Caco-2 (cell line): ENCODE measurements around the gene CGB7. TPM values are rescaled to one million over a fixed set of nuclear protein-coding genes. Genes with fewer than 3 reads are reported as not detected.
A peak's percentile ranks its signal among the peaks of the same experiment; 100 is the strongest.

ENCODE experiments used
- BruUV-seq: library from RNA; stranded (reverse); fragments of 400-500 nt; replicated peaks from 2 replicates; lab custom pipeline; 2021; lab: Mats Ljungman, UMichigan
- CTCF ChIA-PET: fragments of 300-600 bp; sonication (Branson Sonifier 250); formaldehyde crosslinking; loops from one replicate; lab custom pipeline; 2022; ENCODE audit warnings: antibody characterized with exemption; lab: Charles Lee
- POLR2A ChIA-PET: fragments of 300-600 bp; sonication (Branson Sonifier 250); formaldehyde crosslinking; loops from one replicate; lab custom pipeline; 2022; ENCODE audit warnings: antibody characterized with exemption; lab: Charles Lee
- DNase-seq, 2 experiments: peaks; one replicate each; pipeline versions ENCODE4 v3.0.0 to v3.0.0-alpha.2; 2020 to 2022
- H3K27me3 ChIP-seq: replicated peaks from 2 replicates; pipeline ENCODE4 v1.6.0; 2011; ENCODE audit warnings: low read length; ENCODE audit not compliant: control insufficient read depth, insufficient read depth
- H3K36me3 ChIP-seq: 2 replicates; pipeline ENCODE4 v1.5.1; 2011; ENCODE audit warnings: low read length; ENCODE audit not compliant: control insufficient read depth, insufficient read depth
- H3K4me1 ChIP-seq: fragments of 250-450 bp; sonication (Bioruptor Pico); 2 replicates; pipeline ENCODE4 v1.5.1; 2020; ENCODE audit warnings: mild to moderate bottlenecking
- H3K4me3 ChIP-seq: 2 replicates; pipeline ENCODE4 v1.5.1; 2011; ENCODE audit warnings: low read depth, mild to moderate bottlenecking, control low read depth, low read length
- H3K9me3 ChIP-seq: fragments of 250-450 bp; sonication (Bioruptor Pico); 2 replicates; pipeline ENCODE4 v1.5.1; 2020; ENCODE audit warnings: mild to moderate bottlenecking, moderate library complexity
- H3K27ac Mint-ChIP-seq: one replicate; pipeline ENCODE4 v1.8.0; 2022; ENCODE audit warnings: mixed read lengths; ENCODE audit not compliant: unreplicated experiment
- H3K27me3 Mint-ChIP-seq: one replicate; pipeline ENCODE4 v1.8.0; 2022; ENCODE audit warnings: mixed read lengths; ENCODE audit not compliant: insufficient read depth, unreplicated experiment
- H3K36me3 Mint-ChIP-seq: one replicate; pipeline ENCODE4 v1.8.0; 2022; ENCODE audit warnings: mild to moderate bottlenecking, mixed read lengths; ENCODE audit not compliant: insufficient read depth, unreplicated experiment
- H3K4me1 Mint-ChIP-seq: one replicate; pipeline ENCODE4 v1.8.0; 2022; ENCODE audit warnings: low read depth, mixed read lengths; ENCODE audit not compliant: unreplicated experiment
- H3K4me3 Mint-ChIP-seq: one replicate; pipeline ENCODE4 v1.8.0; 2022; ENCODE audit warnings: mild to moderate bottlenecking, moderate library complexity, mixed read lengths; ENCODE audit not compliant: unreplicated experiment
- H3K9me3 Mint-ChIP-seq: one replicate; pipeline ENCODE4 v1.8.0; 2022; ENCODE audit warnings: mixed read lengths; ENCODE audit not compliant: unreplicated experiment
- intact Hi-C: fragments of 100-400 bp; cut with micrococcal nuclease; formaldehyde crosslinking; loops from one replicate; pipeline ENCODE4 v1.10.0; 2022; ENCODE audit not compliant: unreplicated experiment
- total RNA-seq: library from RNA; stranded (reverse); gene quantifications from 2 replicates; pipeline ENCODE4 v1.2.3, GENCODE V29; 2022
- TF ChIP-seq, protein P1 (sequence below), 2 experiments: fragments of 200-600 bp in 1 of 2; IDR thresholded peaks; 1 replicate in 1 of 2; 2 replicates in 1 of 2; pipeline versions ENCODE4 v1.5.1 to v1.8.0; 2011 to 2022; ENCODE audit warnings: antibody characterized with exemption in 1 of 2, control low read depth in 1 of 2, inconsistent platforms in 1 of 2, low read depth in 1 of 2, low read length in 1 of 2, mild to moderate bottlenecking in 1 of 2, moderate library complexity in 1 of 2; ENCODE audit not compliant: insufficient read depth in 1 of 2, severe bottlenecking in 1 of 2, unreplicated experiment in 1 of 2

Gene CGB7
- total RNA-seq, 1 experiment from 2014 or later, result 3.0 TPM

DNA sequence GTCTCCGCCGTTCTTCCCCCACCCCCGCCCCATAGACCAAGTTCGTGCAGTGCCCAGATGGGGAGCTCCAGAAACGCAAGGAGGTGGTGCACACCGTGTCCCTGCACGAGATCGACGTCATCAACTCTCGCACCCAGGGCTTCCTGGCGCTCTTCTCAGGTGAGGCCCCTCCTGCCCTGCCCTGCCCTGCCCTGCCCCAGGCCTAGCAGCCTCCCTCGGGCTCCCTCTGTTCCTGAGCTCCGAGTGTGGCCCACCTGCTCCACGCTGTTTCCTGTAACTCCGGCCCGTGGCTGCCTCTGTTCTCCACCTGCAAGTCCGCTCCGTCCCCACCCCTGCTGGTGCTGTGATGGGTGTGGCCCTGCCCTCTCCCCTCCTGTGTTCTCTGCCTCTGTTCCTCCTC, 47.1 kb downstream of the CGB7 start:
- ChIA-PET POLR2A (no interaction called here), CTCF (interaction anchor here (0.6 kb wide), 1 partner anchor 1752 kb away, joined by 4 read pairs; no protein-coding TSS in a partner anchor)
- no peaks in the 10 kb centered on the region for H3K4me1 Mint-ChIP-seq
- no peak for DNase-seq
- intact Hi-C loops, result no loop called here
- Histone ChIP-seq H3K27me3 (no peaks in the 10 kb centered on the region), H3K9me3 (no peaks in the 10 kb centered on the region), H3K4me3 (no peak overlapping the region), H3K4me1 (no peaks in the 10 kb centered on the region), H3K36me3 (peaks cover 3% of the 10 kb centered on the region; the same call in 1 of the 2 replicates)
- no peaks in the 10 kb centered on the region for H3K9me3 Mint-ChIP-seq
- H3K4me3 Mint-ChIP-seq, result no peak overlapping the region
- peaks cover 42% of the 10 kb centered on the region for H3K36me3 Mint-ChIP-seq
- TF ChIP-seq, protein P1, sequence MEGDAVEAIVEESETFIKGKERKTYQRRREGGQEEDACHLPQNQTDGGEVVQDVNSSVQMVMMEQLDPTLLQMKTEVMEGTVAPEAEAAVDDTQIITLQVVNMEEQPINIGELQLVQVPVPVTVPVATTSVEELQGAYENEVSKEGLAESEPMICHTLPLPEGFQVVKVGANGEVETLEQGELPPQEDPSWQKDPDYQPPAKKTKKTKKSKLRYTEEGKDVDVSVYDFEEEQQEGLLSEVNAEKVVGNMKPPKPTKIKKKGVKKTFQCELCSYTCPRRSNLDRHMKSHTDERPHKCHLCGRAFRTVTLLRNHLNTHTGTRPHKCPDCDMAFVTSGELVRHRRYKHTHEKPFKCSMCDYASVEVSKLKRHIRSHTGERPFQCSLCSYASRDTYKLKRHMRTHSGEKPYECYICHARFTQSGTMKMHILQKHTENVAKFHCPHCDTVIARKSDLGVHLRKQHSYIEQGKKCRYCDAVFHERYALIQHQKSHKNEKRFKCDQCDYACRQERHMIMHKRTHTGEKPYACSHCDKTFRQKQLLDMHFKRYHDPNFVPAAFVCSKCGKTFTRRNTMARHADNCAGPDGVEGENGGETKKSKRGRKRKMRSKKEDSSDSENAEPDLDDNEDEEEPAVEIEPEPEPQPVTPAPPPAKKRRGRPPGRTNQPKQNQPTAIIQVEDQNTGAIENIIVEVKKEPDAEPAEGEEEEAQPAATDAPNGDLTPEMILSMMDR (IDR thresholded peaks at IDR 0.05; ENCODE audit: insufficient read depth in 1 of 2, low read depth in 1 of 2, low read length in 1 of 2, severe bottlenecking in 1 of 2, unreplicated experiment in 1 of 2), result no peak
- H3K27me3 Mint-ChIP-seq, result no peaks in the 10 kb centered on the region
- no TSS peak for BruUV-seq
- H3K27ac Mint-ChIP-seq, result peak overlapping the region; percentile 12

DNA sequence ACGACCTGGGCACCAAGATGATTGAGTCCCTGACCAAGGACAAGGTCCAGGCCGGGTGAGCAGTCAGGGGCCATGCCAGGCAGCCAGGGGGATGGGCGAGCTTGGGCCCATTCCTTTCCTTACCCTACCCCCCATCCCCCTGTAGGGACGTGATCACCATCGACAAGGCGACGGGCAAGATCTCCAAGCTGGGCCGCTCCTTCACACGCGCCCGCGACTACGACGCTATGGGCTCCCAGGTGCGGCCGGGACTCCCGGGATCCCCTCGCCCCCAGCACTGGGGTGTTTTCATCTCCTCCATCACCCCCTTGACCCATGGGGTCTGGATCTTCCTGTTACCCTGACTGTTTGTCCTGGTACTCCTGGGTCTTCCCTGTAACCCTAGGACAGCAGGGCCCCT, 47.7 kb downstream of the CGB7 start:
- Histone ChIP-seq H3K4me3 (no peak overlapping the region), H3K27me3 (no peaks in the 10 kb centered on the region), H3K4me1 (no peaks in the 10 kb centered on the region), H3K9me3 (no peaks in the 10 kb centered on the region), H3K36me3 (peaks cover 1% of the 10 kb centered on the region; the same call in 1 of the 2 replicates)
- ChIA-PET CTCF (interaction anchor here (1.4 kb wide), 1 partner anchor 10 kb away, joined by 6 read pairs; no protein-coding TSS in a partner anchor), POLR2A (no interaction called here)
- no TSS peak for BruUV-seq
- Mint-ChIP-seq H3K4me1 (no peaks in the 10 kb centered on the region), H3K36me3 (peaks cover 44% of the 10 kb centered on the region), H3K9me3 (no peaks in the 10 kb centered on the region), H3K27ac (no peak overlapping the region), H3K27me3 (no peaks in the 10 kb centered on the region), H3K4me3 (no peak overlapping the region)
- TF ChIP-seq, protein P1 (IDR thresholded peaks at IDR 0.05; ENCODE audit: insufficient read depth in 1 of 2, low read depth in 1 of 2, low read length in 1 of 2, severe bottlenecking in 1 of 2, unreplicated experiment in 1 of 2), result no peak
- no peak for DNase-seq
- intact Hi-C loops, result no loop called here

GRCh38 chr19:49006905-49007304, 50.6 kb downstream of the CGB7 start:
- Mint-ChIP-seq H3K27me3 (no peaks in the 10 kb centered on the region), H3K4me1 (no peaks in the 10 kb centered on the region), H3K4me3 (no peak overlapping the region), H3K36me3 (peaks cover 62% of the 10 kb centered on the region), H3K9me3 (no peaks in the 10 kb centered on the region), H3K27ac (no peak overlapping the region)
- no peaks in the 10 kb centered on the region for H3K9me3 ChIP-seq
- TF ChIP-seq, protein P1 (IDR thresholded peaks at IDR 0.05; ENCODE audit: insufficient read depth in 1 of 2, low read depth in 1 of 2, low read length in 1 of 2, severe bottlenecking in 1 of 2, unreplicated experiment in 1 of 2), result no peak
- intact Hi-C loops, result no loop called here
- no peak overlapping the region for H3K4me3 ChIP-seq
- no peaks in the 10 kb centered on the region for H3K4me1 ChIP-seq
- H3K36me3 ChIP-seq, result peaks cover 1% of the 10 kb centered on the region; the same call in 1 of the 2 replicates
- no peaks in the 10 kb centered on the region for H3K27me3 ChIP-seq
- no peak for DNase-seq
- no TSS peak for BruUV-seq
- ChIA-PET POLR2A (no interaction called here), CTCF (interaction anchor here (1.4 kb wide), 1 partner anchor 91 kb away, joined by 3 read pairs; no protein-coding TSS in a partner anchor)
